ENCODE results near the gene SLIT3.

DNA sequence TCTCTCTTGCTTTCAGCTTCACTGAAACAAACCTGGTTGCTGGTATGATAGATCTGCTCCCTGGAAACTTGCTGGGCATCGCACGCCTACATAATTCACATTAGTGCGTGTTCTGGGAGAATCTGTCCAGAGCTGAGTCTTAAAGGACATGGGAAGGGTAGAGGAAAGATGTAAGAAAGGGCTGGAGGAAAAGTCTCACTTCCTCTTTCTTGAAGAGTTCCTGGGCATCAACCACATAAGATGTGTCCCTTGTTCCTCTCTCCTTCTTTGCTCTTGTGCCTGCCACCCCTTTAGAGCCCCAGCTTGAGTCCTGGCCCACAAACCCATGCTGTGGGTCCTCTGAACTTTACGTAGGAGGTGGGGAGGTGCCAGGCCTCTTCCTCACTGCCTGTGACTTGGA, 516.5 kb downstream of the SLIT3 start:
- no peak for TF ChIP-seq CTCF (IDR thresholded peaks at IDR 0.05)
- TF ChIP-seq POLR2A (IDR thresholded peaks at IDR 0.05) = no peak
- TF ChIP-seq EP300 (IDR thresholded peaks at IDR 0.05) = no peak
